ENCODE results near the gene SLC19A1.

DNA sequence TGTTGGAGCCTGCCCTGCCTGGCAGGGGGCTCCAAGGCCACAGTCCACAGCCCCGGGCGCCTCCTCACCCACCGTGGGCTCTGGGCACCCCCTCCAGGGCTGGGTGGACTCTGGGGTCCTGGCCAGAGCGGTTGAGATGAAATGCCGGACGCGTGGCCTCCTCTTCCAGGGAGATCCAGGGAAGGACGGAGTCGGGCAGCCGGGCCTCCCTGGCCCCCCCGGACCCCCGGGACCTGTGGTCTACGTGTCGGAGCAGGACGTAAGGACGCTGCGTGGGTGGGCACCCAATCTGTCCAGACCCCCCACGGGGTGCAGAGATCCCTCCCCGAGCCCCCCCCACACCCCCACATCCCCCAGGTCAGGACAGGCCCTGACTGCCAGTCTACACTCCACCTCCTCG, 51.2 kb downstream of the SLC19A1 start:
- TF ChIP-seq, protein P1, sequence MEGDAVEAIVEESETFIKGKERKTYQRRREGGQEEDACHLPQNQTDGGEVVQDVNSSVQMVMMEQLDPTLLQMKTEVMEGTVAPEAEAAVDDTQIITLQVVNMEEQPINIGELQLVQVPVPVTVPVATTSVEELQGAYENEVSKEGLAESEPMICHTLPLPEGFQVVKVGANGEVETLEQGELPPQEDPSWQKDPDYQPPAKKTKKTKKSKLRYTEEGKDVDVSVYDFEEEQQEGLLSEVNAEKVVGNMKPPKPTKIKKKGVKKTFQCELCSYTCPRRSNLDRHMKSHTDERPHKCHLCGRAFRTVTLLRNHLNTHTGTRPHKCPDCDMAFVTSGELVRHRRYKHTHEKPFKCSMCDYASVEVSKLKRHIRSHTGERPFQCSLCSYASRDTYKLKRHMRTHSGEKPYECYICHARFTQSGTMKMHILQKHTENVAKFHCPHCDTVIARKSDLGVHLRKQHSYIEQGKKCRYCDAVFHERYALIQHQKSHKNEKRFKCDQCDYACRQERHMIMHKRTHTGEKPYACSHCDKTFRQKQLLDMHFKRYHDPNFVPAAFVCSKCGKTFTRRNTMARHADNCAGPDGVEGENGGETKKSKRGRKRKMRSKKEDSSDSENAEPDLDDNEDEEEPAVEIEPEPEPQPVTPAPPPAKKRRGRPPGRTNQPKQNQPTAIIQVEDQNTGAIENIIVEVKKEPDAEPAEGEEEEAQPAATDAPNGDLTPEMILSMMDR (conservative IDR thresholded peaks at IDR 0.05 in 1 of 2, IDR thresholded peaks at IDR 0.05 in 1 of 2; ENCODE audit: low read depth in 1 of 2, low read length in 2 of 2), result no peak
- no peak for TF ChIP-seq EZH2 (IDR thresholded peaks at IDR 0.05; ENCODE audit: low read length, missing control alignments)
